IMR-90 (cell line): ENCODE measurements around the gene PPIA. TPM values are rescaled to one million over a fixed set of nuclear protein-coding genes. Genes with fewer than 3 reads are reported as not detected.
A peak's percentile ranks its signal among the peaks of the same experiment; 100 is the strongest.

Experiments used
- ATAC-seq: fragments of 200-7000 bp; cut with Tn5 transposase; 2 replicates; pipeline ENCODE4 v1.9.1; 2020; ENCODE audit warnings: low read depth, mild to moderate bottlenecking, moderate library complexity
- BruUV-seq: library from RNA; stranded (reverse); fragments of 400-500 nt; replicated peaks from 2 replicates; lab custom pipeline; 2021; lab: Mats Ljungman, UMichigan
- CTCF ChIA-PET: fragments of 300-600 bp; formaldehyde crosslinking; extraction: SDS; loops from one replicate; lab custom pipeline; 2021; ENCODE audit warnings: antibody characterized with exemption; lab: Yijun Ruan, JAX
- POLR2A ChIA-PET: fragments of 300-600 bp; sonication (Branson Sonifier 250); formaldehyde crosslinking; loops from one replicate; lab custom pipeline; 2022; ENCODE audit warnings: antibody characterized with exemption; ENCODE audit not compliant: unreplicated experiment; lab: Charles Lee
- DNase-seq: peaks from one replicate; pipeline ENCODE4 v3.0.0; 2013
- H2AFZ ChIP-seq: replicated peaks from 2 replicates; pipeline ENCODE3; 2013; ENCODE audit warnings: low read length, mild to moderate bottlenecking; ENCODE audit not compliant: poor library complexity
- H2AK5ac ChIP-seq: 2 replicates; pipeline ENCODE4 v1.6.1; 2013; ENCODE audit warnings: low read depth, low read length, inconsistent platforms
- H2AK9ac ChIP-seq: replicated peaks from 2 replicates; pipeline ENCODE3; 2013; ENCODE audit warnings: mild to moderate bottlenecking, low read depth, low read length, moderate library complexity; ENCODE audit not compliant: poor library complexity
- H2BK120ac ChIP-seq: 2 replicates; pipeline ENCODE4 v1.6.1; 2013; ENCODE audit warnings: low read depth, low read length, inconsistent platforms
- H2BK15ac ChIP-seq: 3 replicates; pipeline ENCODE4 v1.6.1; 2013; ENCODE audit warnings: low read depth, low read length, inconsistent platforms
- H2BK20ac ChIP-seq: 2 replicates; pipeline ENCODE4 v1.6.1; 2013; ENCODE audit warnings: low read depth, mild to moderate bottlenecking, inconsistent platforms, low read length, moderate library complexity
- H2BK5ac ChIP-seq: 2 replicates; pipeline ENCODE4 v1.6.1; 2013; ENCODE audit warnings: mild to moderate bottlenecking, low read depth, low read length, inconsistent platforms; ENCODE audit not compliant: poor library complexity, severe bottlenecking
- H3K14ac ChIP-seq: replicated peaks from 2 replicates; pipeline ENCODE4 v1.6.1; 2013; ENCODE audit warnings: low read depth, low read length, inconsistent platforms
- H3K18ac ChIP-seq: 2 replicates; pipeline ENCODE4 v1.6.1; 2013; ENCODE audit warnings: low read depth, low read length, control low read depth
- H3K23ac ChIP-seq: 2 replicates; pipeline ENCODE4 v1.6.1; 2013; ENCODE audit warnings: low read depth, low read length, inconsistent platforms
- H3K27ac ChIP-seq: 2 replicates; pipeline ENCODE4 v1.5.1; 2013; ENCODE audit warnings: mild to moderate bottlenecking, control low read depth, low read length; ENCODE audit not compliant: insufficient read depth
- H3K27me3 ChIP-seq: 2 replicates; pipeline ENCODE4 v1.6.1; 2013; ENCODE audit warnings: low read length; ENCODE audit not compliant: control insufficient read depth, insufficient read depth
- H3K36me3 ChIP-seq: 2 replicates; pipeline ENCODE4 v1.6.1; 2013; ENCODE audit warnings: low read length, mixed read lengths; ENCODE audit not compliant: control insufficient read depth, insufficient read depth
- H3K4ac ChIP-seq: 2 replicates; pipeline ENCODE4 v1.6.1; 2013; ENCODE audit warnings: low read depth, low read length, inconsistent platforms
- H3K4me1 ChIP-seq: 2 replicates; pipeline ENCODE4 v1.6.1; 2013; ENCODE audit warnings: low read length, mixed read lengths; ENCODE audit not compliant: control insufficient read depth, insufficient read depth
- H3K4me2 ChIP-seq: 2 replicates; pipeline ENCODE4 v1.6.1; 2013; ENCODE audit warnings: low read depth, mild to moderate bottlenecking, control low read depth, low read length, moderate library complexity
- H3K4me3 ChIP-seq: 2 replicates; pipeline ENCODE4 v1.5.1; 2013; ENCODE audit warnings: low read depth, mild to moderate bottlenecking, control low read depth, low read length, moderate library complexity; ENCODE audit not compliant: insufficient read depth
- H3K56ac ChIP-seq: 2 replicates; pipeline ENCODE4 v1.6.1; 2013; ENCODE audit warnings: low read length, inconsistent platforms; ENCODE audit not compliant: insufficient read depth; ENCODE audit errors: extremely low read depth
- H3K79me1 ChIP-seq, 2 experiments: 2 replicates each; pipeline ENCODE4 v1.6.1; 2013; ENCODE audit warnings: low read length in 2 of 2, inconsistent platforms in 1 of 2, low read depth in 1 of 2
- H3K9ac ChIP-seq: 2 replicates; pipeline ENCODE4 v1.6.1; 2013; ENCODE audit warnings: low read depth, low read length, control low read depth
- H3K9me1 ChIP-seq: 2 replicates; pipeline ENCODE4 v1.6.1; 2013; ENCODE audit warnings: low read length, inconsistent platforms; ENCODE audit not compliant: insufficient read depth
- H3K9me3 ChIP-seq: 2 replicates; pipeline ENCODE4 v1.6.1; 2013; ENCODE audit warnings: low read length; ENCODE audit not compliant: control insufficient read depth, insufficient read depth
- H4K20me1 ChIP-seq: 2 replicates; pipeline ENCODE4 v1.6.1; 2013; ENCODE audit warnings: low read length, inconsistent platforms; ENCODE audit not compliant: insufficient read depth
- H4K5ac ChIP-seq: 2 replicates; pipeline ENCODE4 v1.6.1; 2013; ENCODE audit warnings: mild to moderate bottlenecking, low read depth, low read length, control low read depth
- H4K8ac ChIP-seq, 2 experiments: 2 replicates each; pipeline ENCODE4 v1.6.1; 2013; ENCODE audit warnings: low read depth in 2 of 2, low read length in 2 of 2, control low read depth in 1 of 2, inconsistent platforms in 1 of 2
- H4K91ac ChIP-seq: 2 replicates; pipeline ENCODE4 v1.6.1; 2013; ENCODE audit warnings: low read depth, low read length, inconsistent platforms; ENCODE audit not compliant: insufficient read depth
- CEBPB ChIP-seq: IDR thresholded peaks from 2 replicates; pipeline ENCODE4 v1.6.1; 2012; ENCODE audit warnings: low read depth, low read length, improper control_type of control experiment
- CHD1 ChIP-seq: IDR thresholded peaks from 2 replicates; pipeline ENCODE4 v1.6.1; 2012; ENCODE audit warnings: low read depth, low read length, improper control_type of control experiment
- FOS ChIP-seq: fragments of 150-350 bp; IDR thresholded peaks from 2 replicates; pipeline ENCODE4 v1.6.1; 2016; ENCODE audit warnings: low read depth, low read length
- MAZ ChIP-seq: IDR thresholded peaks from 2 replicates; pipeline ENCODE4 v1.6.1; 2012; ENCODE audit warnings: low read depth, mild to moderate bottlenecking, low read length, improper control_type of control experiment, moderate library complexity, borderline replicate concordance
- MXI1 ChIP-seq: IDR thresholded peaks from 2 replicates; pipeline ENCODE4 v1.6.1; 2012; ENCODE audit warnings: low read depth, mild to moderate bottlenecking, low read length, moderate library complexity, borderline replicate concordance
- NFE2L2 ChIP-seq: fragments of 150-350 bp; IDR thresholded peaks from 2 replicates; pipeline ENCODE4 v1.6.1; 2016; ENCODE audit warnings: low read depth, mild to moderate bottlenecking, low read length
- POLR2A ChIP-seq: IDR thresholded peaks from 2 replicates; pipeline ENCODE4 v1.6.1; 2012; ENCODE audit warnings: mild to moderate bottlenecking, low read depth, low read length
- RCOR1 ChIP-seq: IDR thresholded peaks from 2 replicates; pipeline ENCODE4 v1.6.1; 2012; ENCODE audit warnings: mild to moderate bottlenecking, low read length, improper control_type of control experiment; ENCODE audit not compliant: insufficient replicate concordance
- RFX5 ChIP-seq: IDR thresholded peaks from 2 replicates; pipeline ENCODE4 v1.8.0; 2012; ENCODE audit warnings: low read depth, mild to moderate bottlenecking, low read length, moderate library complexity
- SMC3 ChIP-seq: fragments of 150-350 bp; IDR thresholded peaks from 2 replicates; pipeline ENCODE4 v1.6.1; 2016; ENCODE audit warnings: low read depth, mild to moderate bottlenecking, antibody characterized with exemption, low read length, moderate library complexity
- USF2 ChIP-seq: fragments of 150-350 bp; IDR thresholded peaks from 2 replicates; pipeline ENCODE4 v1.6.1; 2017; ENCODE audit warnings: mild to moderate bottlenecking, antibody characterized with exemption, low read length, low read depth
- WGBS, 2 experiments: methylation state at CpG; one replicate each; pipeline versions ENCODE4 v1.1.5 to v1.1.7; 2013; ENCODE audit warnings: missing lambda C conversion rate in 2 of 2; ENCODE audit not compliant: insufficient read length in 1 of 2; ENCODE audit errors: extremely low coverage in 2 of 2; 5-methylcytosine and 5-hydroxymethylcytosine counted together
- dilution Hi-C: fragments of 300-500 bp; cut with HindIII; formaldehyde crosslinking; loops from one replicate; pipeline ENCODE4 v1.14.3; 2018; ENCODE audit warnings: low sequenced_read_pairs; ENCODE audit not compliant: unreplicated experiment
- in situ Hi-C: fragments of 300-500 bp; cut with MboI; formaldehyde crosslinking; loops from 3 replicates; pipeline ENCODE4 v1.14.3; 2019; ENCODE audit warnings: low sequenced_read_pairs, inconsistent platforms, mixed read lengths
- intact Hi-C: fragments of 100-400 bp; cut with micrococcal nuclease; formaldehyde crosslinking; loops from 2 replicates; pipeline ENCODE4 v1.10.0; 2022
- polyA plus RNA-seq, 3 experiments: library from polyadenylated mRNA; depleted of rRNA; stranded (reverse); fragments of >200 nt; gene quantifications; 2 replicates each; pipeline ENCODE4 v1.2.3, GENCODE V29; 2012; ENCODE audit warnings: low replicate concordance in 1 of 3
- total RNA-seq: library from RNA; depleted of rRNA; stranded (reverse); fragments of >200 nt; gene quantifications from 2 replicates; pipeline ENCODE4 v1.2.3, GENCODE V29; 2012
- TF ChIP-seq, protein P1 (sequence below): fragments of 150-350 bp; IDR thresholded peaks from 2 replicates; pipeline ENCODE4 v1.6.1; 2016; ENCODE audit warnings: low read depth, mild to moderate bottlenecking, low read length, moderate library complexity, borderline replicate concordance

PPIA gene
- total and polyA plus RNA-seq, 2 of the 4 experiments (the other 2 are of a cell fraction), result 3,396 to 4,883 TPM

- TF ChIP-seq FOS, result no peak
- TF ChIP-seq RCOR1, result no peak
Measured at GRCh38 chr7:44761207-44762161, 35.0 kb upstream of the PPIA start (continued).

DNA sequence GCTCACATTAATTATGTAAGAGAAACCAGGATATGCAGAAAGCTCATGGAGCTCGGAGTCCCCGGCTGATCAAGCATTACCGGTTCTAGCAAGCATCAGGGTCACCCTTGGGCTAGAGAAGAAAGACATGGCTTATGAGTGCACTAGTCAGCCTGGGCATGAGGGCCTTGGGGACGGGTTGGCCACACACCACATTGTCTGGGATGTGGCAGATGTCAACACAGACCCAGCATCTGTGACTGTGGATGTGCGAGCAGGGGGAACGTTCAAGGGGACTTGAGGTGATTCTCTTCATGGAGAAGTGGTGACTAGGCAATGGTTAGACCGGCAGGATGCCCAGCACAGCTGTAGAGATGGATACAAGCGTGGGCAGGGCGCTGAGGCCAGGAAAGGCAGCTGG, 34.2 kb upstream of the PPIA start:
- in situ Hi-C loops (no loop called here), dilution Hi-C loops (no loop called here), intact Hi-C loops (no loop called here)
- Histone ChIP-seq H3K36me3 (peaks cover 81% of the 10 kb centered on the region), H2AFZ (no peak overlapping the region), H3K4ac (no peak overlapping the region), H3K4me2 (no peak overlapping the region), H4K5ac (no peak overlapping the region), H3K4me3 (no peak overlapping the region), H3K18ac (no peak overlapping the region), H3K14ac (no peak overlapping the region), H4K8ac (no peak overlapping the region), H3K27me3 (no peaks in the 10 kb centered on the region), H4K20me1 (no peaks in the 10 kb centered on the region), H3K4me1 (peaks cover 3% of the 10 kb centered on the region; the same call in 1 of the 2 replicates), H4K91ac (no peak overlapping the region), H3K23ac (no peak overlapping the region), H2BK20ac (no peak overlapping the region), H3K9me1 (no peaks in the 10 kb centered on the region), H3K9ac (no peak overlapping the region), H2BK5ac (no peak overlapping the region), H2BK15ac (no peak overlapping the region), H2AK9ac (peak overlapping the region; percentile 5), H3K27ac (no peak overlapping the region), H2BK120ac (no peak overlapping the region), H2AK5ac (no peak overlapping the region), H3K79me1 (peaks cover 0 to 15% of the 10 kb centered on the region in 2 experiments; a peak in 2 of 4 replicates), H3K56ac (no peak overlapping the region), H3K9me3 (no peaks in the 10 kb centered on the region)
- POLR2A ChIA-PET, result no interaction called here
- DNase-seq (no peak), ATAC-seq (no peak)
- CTCF ChIA-PET, result no interaction called here
- WGBS, 2 experiments, result 87% methylated on average over 3 of the region's 9 CpGs; no CpG with 5 or more reads in 1 of the 2 experiments
- BruUV-seq, result no TSS peak
- no peak for TF ChIP-seq NFE2L2
- no peak for TF ChIP-seq POLR2A
- TF ChIP-seq MAZ, result no peak
- no peak for TF ChIP-seq SMC3
- no peak for TF ChIP-seq FOS
- TF ChIP-seq CHD1, result no peak
- TF ChIP-seq USF2, result no peak
- no peak for TF ChIP-seq RFX5
- TF ChIP-seq, protein P1, sequence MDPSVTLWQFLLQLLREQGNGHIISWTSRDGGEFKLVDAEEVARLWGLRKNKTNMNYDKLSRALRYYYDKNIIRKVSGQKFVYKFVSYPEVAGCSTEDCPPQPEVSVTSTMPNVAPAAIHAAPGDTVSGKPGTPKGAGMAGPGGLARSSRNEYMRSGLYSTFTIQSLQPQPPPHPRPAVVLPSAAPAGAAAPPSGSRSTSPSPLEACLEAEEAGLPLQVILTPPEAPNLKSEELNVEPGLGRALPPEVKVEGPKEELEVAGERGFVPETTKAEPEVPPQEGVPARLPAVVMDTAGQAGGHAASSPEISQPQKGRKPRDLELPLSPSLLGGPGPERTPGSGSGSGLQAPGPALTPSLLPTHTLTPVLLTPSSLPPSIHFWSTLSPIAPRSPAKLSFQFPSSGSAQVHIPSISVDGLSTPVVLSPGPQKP, result no peak
- TF ChIP-seq MXI1, result no peak
- no peak for TF ChIP-seq CEBPB
